NT2/D1 (cell line): ENCODE data around the gene GSTCD.

Experiments
- DNase-seq: peaks from one replicate; pipeline ENCODE4 v3.0.0-alpha.2; 2011; ENCODE audit warnings: low read depth, low spot score
- H3K27me3 ChIP-seq: 2 replicates; pipeline ENCODE4 v1.6.0; 2011; ENCODE audit warnings: mild to moderate bottlenecking; ENCODE audit not compliant: insufficient read length, insufficient read depth
- H3K36me3 ChIP-seq: 2 replicates; pipeline ENCODE4 v1.6.1; 2011; ENCODE audit warnings: mild to moderate bottlenecking, low read length, mixed read lengths; ENCODE audit not compliant: insufficient read depth, insufficient read length
- H3K4me1 ChIP-seq: 2 replicates; pipeline ENCODE4 v1.5.1; 2011; ENCODE audit not compliant: insufficient read depth, insufficient read length
- H3K4me3 ChIP-seq: 2 replicates; pipeline ENCODE4 v1.5.1; 2011; ENCODE audit warnings: low read depth; ENCODE audit not compliant: insufficient read length
- H3K9ac ChIP-seq: 2 replicates; pipeline ENCODE4 v1.6.0; 2011; ENCODE audit warnings: low read depth; ENCODE audit not compliant: insufficient read length
- H3K9me3 ChIP-seq: 2 replicates; pipeline ENCODE4 v1.5.1; 2011; ENCODE audit warnings: mild to moderate bottlenecking, low read length; ENCODE audit not compliant: insufficient read depth
- SUZ12 ChIP-seq: IDR thresholded peaks from 2 replicates; pipeline ENCODE4 v1.6.1; 2011; ENCODE audit not compliant: insufficient read length, insufficient read depth; ENCODE audit errors: extremely low read depth
- YY1 ChIP-seq: IDR thresholded peaks from 2 replicates; pipeline ENCODE4 v1.6.1; 2011; ENCODE audit not compliant: insufficient read length, insufficient read depth
- ZNF274 ChIP-seq: IDR thresholded peaks from 2 replicates; pipeline ENCODE4 v1.6.1; 2011; ENCODE audit warnings: mild to moderate bottlenecking, low read depth, low read length

GSTCD gene

DNA sequence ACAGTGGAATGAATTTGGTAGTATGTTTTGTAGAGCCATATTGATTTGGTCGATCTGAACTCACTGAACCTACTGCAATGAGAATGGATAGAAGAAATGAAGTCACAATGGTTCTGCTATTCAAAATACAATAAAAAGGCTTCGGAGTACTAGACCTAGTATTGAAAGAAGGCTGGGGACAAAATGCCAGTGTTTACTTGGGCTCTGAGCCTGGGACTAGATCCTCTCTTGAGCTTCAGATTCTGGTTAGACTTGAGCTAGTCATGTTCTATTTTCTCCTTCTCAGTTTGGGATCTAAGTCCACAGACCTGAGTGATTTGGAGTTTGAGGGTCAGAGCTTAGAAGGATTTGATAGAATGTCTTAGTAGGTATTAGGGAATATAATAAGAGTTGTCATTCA, 10.0 kb upstream of the GSTCD start:
- TF ChIP-seq SUZ12 (no peak), YY1 (no peak), ZNF274 (no peak)
- DNase-seq: no peak
- H3K27me3 ChIP-seq: no peaks in the 10 kb centered on the region
- peaks cover 15% of the 10 kb centered on the region for H3K36me3 ChIP-seq
- no peak overlapping the region for H3K4me3 ChIP-seq
- no peaks in the 10 kb centered on the region for H3K4me1 ChIP-seq
- H3K9me3 ChIP-seq: no peaks in the 10 kb centered on the region
- no peak overlapping the region for H3K9ac ChIP-seq

DNA sequence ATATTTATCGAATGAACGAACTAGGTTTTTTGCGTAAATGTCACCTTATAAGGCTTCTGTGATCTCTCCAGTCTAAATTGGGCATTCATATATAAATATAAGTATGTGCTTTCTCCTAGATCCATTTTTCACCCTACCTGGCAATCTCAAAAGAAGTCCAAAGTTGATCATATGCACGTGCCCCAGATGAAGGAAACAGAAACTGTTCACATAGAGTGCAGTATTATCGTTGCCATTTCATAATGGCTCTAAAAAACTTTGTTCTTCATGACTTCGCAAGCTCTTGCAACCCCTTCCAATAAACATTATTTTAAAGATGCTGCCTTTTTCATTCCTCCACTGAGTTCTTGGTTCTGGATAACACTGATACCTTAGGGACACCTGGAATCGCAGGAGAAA, 803 bp upstream of the GSTCD start:
- Histone ChIP-seq H3K4me3 (peak overlapping the region; percentile 80), H3K9ac (peak overlapping the region; percentile 91), H3K9me3 (no peaks in the 10 kb centered on the region), H3K27me3 (no peaks in the 10 kb centered on the region), H3K4me1 (no peaks in the 10 kb centered on the region), H3K36me3 (peaks cover 8% of the 10 kb centered on the region)
- no peak for DNase-seq
- TF ChIP-seq SUZ12 (no peak), ZNF274 (no peak), YY1 (no peak)

DNA sequence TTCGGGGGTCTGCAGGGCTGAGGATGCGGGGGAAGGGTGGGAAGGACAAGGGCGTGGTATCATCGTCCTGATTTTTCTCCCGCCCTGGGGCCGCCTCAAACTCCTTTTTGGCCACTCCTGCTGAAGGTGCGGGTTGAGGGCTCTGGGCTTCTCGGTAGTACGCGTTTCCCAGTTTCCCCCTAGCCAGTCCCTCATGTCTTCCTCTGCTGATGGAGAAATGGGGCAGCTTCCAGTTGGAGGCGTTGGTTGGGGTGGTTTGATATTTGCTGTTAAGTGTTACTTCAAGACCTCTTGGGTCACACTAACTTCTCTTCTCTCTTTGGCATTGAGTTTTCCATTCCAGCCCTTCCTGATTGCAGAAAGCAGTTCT, 482 bp downstream of the GSTCD start:
- peak; percentile 2 for DNase-seq
- Histone ChIP-seq H3K4me3 (peak overlapping the region; percentile 80), H3K36me3 (peaks cover 4% of the 10 kb centered on the region), H3K9me3 (no peaks in the 10 kb centered on the region), H3K9ac (peak overlapping the region; percentile 91), H3K4me1 (no peaks in the 10 kb centered on the region), H3K27me3 (no peaks in the 10 kb centered on the region)
- no peak for TF ChIP-seq SUZ12
- no peak for TF ChIP-seq YY1
- TF ChIP-seq ZNF274: no peak

DNA sequence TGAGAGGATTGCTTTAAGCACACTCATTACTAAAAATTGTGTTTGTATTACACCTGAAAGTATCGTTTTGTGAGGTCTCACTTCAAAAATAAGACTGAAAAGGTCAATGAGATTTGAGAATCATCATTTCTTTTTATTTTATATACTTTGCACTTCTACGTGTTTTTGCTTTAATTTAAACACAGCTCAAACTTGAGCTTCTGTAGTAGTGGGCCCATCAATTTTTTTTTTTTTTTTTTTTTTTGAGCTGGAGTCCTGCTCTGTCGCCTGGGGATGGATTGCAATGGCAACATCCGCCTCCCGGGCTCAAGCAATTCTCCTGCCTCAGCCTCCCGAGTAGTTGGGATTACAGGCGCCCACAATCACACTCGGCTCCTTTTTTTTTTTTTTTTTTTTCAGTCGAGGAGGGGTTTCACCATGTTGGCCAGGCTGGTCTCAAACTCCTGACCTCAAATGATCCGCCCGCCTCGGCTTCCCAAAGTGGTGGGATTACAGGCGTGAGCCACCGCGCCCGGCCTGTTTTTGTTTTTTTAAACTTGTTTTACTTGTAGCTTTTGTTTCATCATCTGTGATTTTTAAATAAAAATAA, 1.5 kb downstream of the GSTCD start:
- H3K27me3 ChIP-seq: no peaks in the 10 kb centered on the region
- H3K9ac ChIP-seq: no peak overlapping the region
- H3K4me1 ChIP-seq: no peaks in the 10 kb centered on the region
- no peak for DNase-seq
- no peak for TF ChIP-seq SUZ12
- TF ChIP-seq ZNF274: no peak
- no peak for TF ChIP-seq YY1
- no peaks in the 10 kb centered on the region for H3K9me3 ChIP-seq
- H3K36me3 ChIP-seq: peaks cover under 1% of the 10 kb centered on the region
- H3K4me3 ChIP-seq: peak overlapping the region; percentile 5

DNA sequence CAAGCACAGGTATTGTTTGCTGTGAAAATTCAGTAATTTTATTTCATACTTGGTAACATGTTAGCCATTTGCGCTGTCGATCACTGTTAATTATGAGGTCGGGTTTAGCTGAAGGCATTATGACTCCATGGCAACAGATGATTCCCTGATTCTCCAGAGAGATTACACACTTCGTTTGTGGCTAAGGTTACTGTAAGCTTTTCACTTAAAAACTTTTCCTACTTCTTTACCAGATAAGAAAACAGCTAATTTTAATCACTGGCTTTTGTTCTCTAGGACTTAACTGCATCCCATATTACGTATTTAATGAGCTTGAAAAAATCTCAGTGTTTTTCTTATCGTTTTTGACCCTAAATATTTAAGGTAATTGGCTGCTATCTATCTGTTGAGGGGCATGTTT, 2.1 kb downstream of the GSTCD start:
- TF ChIP-seq SUZ12 (no peak), ZNF274 (no peak), YY1 (no peak)
- Histone ChIP-seq H3K9me3 (no peaks in the 10 kb centered on the region), H3K4me1 (no peaks in the 10 kb centered on the region), H3K4me3 (no peak overlapping the region), H3K9ac (no peak overlapping the region), H3K36me3 (no peaks in the 10 kb centered on the region), H3K27me3 (no peaks in the 10 kb centered on the region)
- DNase-seq: no peak

DNA sequence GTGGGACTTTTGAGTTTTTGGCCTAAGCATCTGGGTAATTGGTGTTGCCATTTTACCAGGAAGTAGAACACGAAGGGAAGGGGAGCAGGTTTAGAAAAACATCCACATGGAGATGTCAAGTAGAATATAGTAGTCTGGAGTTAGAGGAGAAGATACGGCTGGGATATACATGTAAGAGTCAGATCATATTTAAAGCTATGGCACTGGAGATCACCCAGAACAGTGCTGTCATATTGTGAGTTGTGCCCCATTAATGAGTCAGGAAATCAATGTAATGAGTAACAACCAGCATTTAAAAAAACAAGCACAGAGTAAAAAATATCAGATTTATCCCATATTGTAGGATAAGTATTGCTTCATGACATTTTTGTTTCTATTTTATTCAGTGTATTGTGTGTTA, 4.2 kb downstream of the GSTCD start:
- H3K9ac ChIP-seq: no peak overlapping the region
- no peak overlapping the region for H3K4me3 ChIP-seq
- H3K36me3 ChIP-seq: peaks cover 2% of the 10 kb centered on the region
- H3K9me3 ChIP-seq: no peaks in the 10 kb centered on the region; the same call in 1 of the 2 replicates
- no peak for DNase-seq
- H3K27me3 ChIP-seq: no peaks in the 10 kb centered on the region
- no peaks in the 10 kb centered on the region for H3K4me1 ChIP-seq
- TF ChIP-seq YY1 (no peak), SUZ12 (no peak), ZNF274 (no peak)

DNA sequence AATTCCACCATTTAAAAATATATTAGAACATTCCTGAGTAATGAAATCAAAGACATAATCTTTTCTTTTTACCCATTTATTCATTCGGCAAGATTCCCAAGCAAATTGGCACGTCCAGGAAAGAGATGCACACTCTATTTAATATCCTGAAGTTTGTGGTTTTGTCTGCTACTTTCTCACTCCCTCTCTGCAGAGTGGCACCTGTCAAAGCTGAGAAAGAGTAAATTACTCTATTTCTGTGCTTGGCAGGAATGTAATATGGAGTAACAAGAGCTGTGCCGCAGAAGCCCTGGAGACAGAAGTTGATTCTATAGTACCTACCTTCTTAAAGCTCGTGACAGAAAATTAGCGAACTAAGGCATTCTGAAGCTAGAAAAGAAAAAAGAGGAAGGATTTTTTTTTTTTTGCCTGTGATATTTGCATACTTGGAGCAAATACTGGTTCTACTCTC, 5.5 kb downstream of the GSTCD start:
- H3K9me3 ChIP-seq: no peaks in the 10 kb centered on the region; the same call in 1 of the 2 replicates
- DNase-seq: no peak
- no peaks in the 10 kb centered on the region for H3K4me1 ChIP-seq
- no peak overlapping the region for H3K4me3 ChIP-seq
- H3K27me3 ChIP-seq: no peaks in the 10 kb centered on the region
- no peak overlapping the region for H3K9ac ChIP-seq
- H3K36me3 ChIP-seq: peaks cover 14% of the 10 kb centered on the region
- TF ChIP-seq YY1 (no peak), SUZ12 (no peak), ZNF274 (no peak)

DNA sequence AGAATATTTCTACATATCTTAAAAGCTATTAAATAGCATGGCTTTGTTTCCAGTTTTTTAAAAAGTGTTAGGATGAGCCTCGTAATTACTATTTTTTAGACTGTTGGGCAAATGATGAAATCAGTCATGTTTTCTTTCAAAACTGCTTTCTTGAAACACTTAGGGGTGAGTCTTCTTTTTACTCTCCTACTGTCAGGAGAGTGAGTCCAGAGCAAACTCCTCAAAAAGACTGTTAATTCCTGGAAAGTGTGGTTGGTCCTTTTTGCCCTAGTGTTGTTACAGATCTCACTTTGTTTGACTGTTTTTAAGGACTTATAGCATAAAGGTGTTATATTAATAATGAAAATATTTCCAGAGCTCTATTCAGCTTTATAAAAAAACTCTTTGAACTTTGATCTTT, 6.3 kb downstream of the GSTCD start:
- H3K27me3 ChIP-seq: no peaks in the 10 kb centered on the region
- TF ChIP-seq ZNF274 (no peak), YY1 (no peak), SUZ12 (no peak)
- no peaks in the 10 kb centered on the region for H3K4me1 ChIP-seq
- DNase-seq: no peak
- H3K36me3 ChIP-seq: peaks cover 19% of the 10 kb centered on the region
- H3K4me3 ChIP-seq: no peak overlapping the region
- H3K9ac ChIP-seq: no peak overlapping the region
- H3K9me3 ChIP-seq: no peaks in the 10 kb centered on the region; the same call in 1 of the 2 replicates
